Measurements from ENCODE around the gene PACSIN2.
"Not testable (repeated sequence)": the region's sequence is repeated elsewhere in the genome, so short reads cannot be mapped to it uniquely, and the experiment has no call there.

Gene PACSIN2

GRCh38 chr22:43038325-43038724, 23.4 kb upstream of the PACSIN2 start:
- DNase-seq, result no peak

GRCh38 chr22:43036282-43036829, 21.4 kb upstream of the PACSIN2 start:
- no peak for DNase-seq
- no peak overlapping the region for H3K4me3 ChIP-seq (ENCODE audit: insufficient read depth, low read depth, low read length, poor library complexity, severe bottlenecking)
- H3K4me1 ChIP-seq (ENCODE audit: control insufficient read depth, insufficient read depth, low read length, poor library complexity, severe bottlenecking), result no peaks in the 10 kb centered on the region
- H3K27ac ChIP-seq (ENCODE audit: insufficient read depth, low read length, poor library complexity, severe bottlenecking), result no peak overlapping the region
- no peaks in the 10 kb centered on the region for H3K36me3 ChIP-seq (ENCODE audit: control insufficient read depth, insufficient read depth, low read length)
- H3K27me3 ChIP-seq (replicated peaks; ENCODE audit: control insufficient read depth, insufficient read depth, low read length, poor library complexity, severe bottlenecking), result no peaks in the 10 kb centered on the region
- H3K9me3 ChIP-seq (ENCODE audit: control insufficient read depth, low read length), result no peaks in the 10 kb centered on the region

More at GRCh38 chr22:43038325-43038724, 23.4 kb upstream of the PACSIN2 start:
- no peak overlapping the region for H3K27ac ChIP-seq (ENCODE audit: insufficient read depth, low read length, poor library complexity, severe bottlenecking)
- no peaks in the 10 kb centered on the region for H3K27me3 ChIP-seq (replicated peaks; ENCODE audit: control insufficient read depth, insufficient read depth, low read length, poor library complexity, severe bottlenecking)
- no peaks in the 10 kb centered on the region for H3K36me3 ChIP-seq (ENCODE audit: control insufficient read depth, insufficient read depth, low read length)
- no peaks in the 10 kb centered on the region for H3K9me3 ChIP-seq (ENCODE audit: control insufficient read depth, low read length)
- H3K4me1 ChIP-seq (ENCODE audit: control insufficient read depth, insufficient read depth, low read length, poor library complexity, severe bottlenecking), result no peaks in the 10 kb centered on the region
- no peak overlapping the region for H3K4me3 ChIP-seq (ENCODE audit: insufficient read depth, low read depth, low read length, poor library complexity, severe bottlenecking)

- Histone ChIP-seq H3K4me1 (ENCODE audit: control insufficient read depth, insufficient read depth, low read length, poor library complexity, severe bottlenecking) (no peaks in the 10 kb centered on the region), H3K9me3 (ENCODE audit: control insufficient read depth, low read length) (no peaks in the 10 kb centered on the region), H3K4me3 (ENCODE audit: insufficient read depth, low read depth, low read length, poor library complexity, severe bottlenecking) (no peak overlapping the region), H3K27ac (ENCODE audit: insufficient read depth, low read length, poor library complexity, severe bottlenecking) (no peak overlapping the region), H3K36me3 (ENCODE audit: control insufficient read depth, insufficient read depth, low read length) (no peaks in the 10 kb centered on the region), H3K27me3 (replicated peaks; ENCODE audit: control insufficient read depth, insufficient read depth, low read length, poor library complexity, severe bottlenecking) (no peaks in the 10 kb centered on the region)
- no peak for DNase-seq
These were observed 20.3 kb upstream of the PACSIN2 start for GRCh38 chr22:43035250-43035649.

GRCh38 chr22:43031617-43032016, 16.7 kb upstream of the PACSIN2 start:
- Histone ChIP-seq H3K4me3 (ENCODE audit: insufficient read depth, low read depth, low read length, poor library complexity, severe bottlenecking) (no peak overlapping the region), H3K27me3 (replicated peaks; ENCODE audit: control insufficient read depth, insufficient read depth, low read length, poor library complexity, severe bottlenecking) (no peaks in the 10 kb centered on the region), H3K4me1 (ENCODE audit: control insufficient read depth, insufficient read depth, low read length, poor library complexity, severe bottlenecking) (no peaks in the 10 kb centered on the region), H3K27ac (ENCODE audit: insufficient read depth, low read length, poor library complexity, severe bottlenecking) (no peak overlapping the region), H3K36me3 (ENCODE audit: control insufficient read depth, insufficient read depth, low read length) (no peaks in the 10 kb centered on the region), H3K9me3 (ENCODE audit: control insufficient read depth, low read length) (no peaks in the 10 kb centered on the region)
- DNase-seq, result no peak

GRCh38 chr22:43018615-43019014, 3.7 kb upstream of the PACSIN2 start:
- DNase-seq, result no peak
- H3K27ac ChIP-seq (ENCODE audit: insufficient read depth, low read length, poor library complexity, severe bottlenecking), result no peak overlapping the region
- H3K27me3 ChIP-seq (replicated peaks; ENCODE audit: control insufficient read depth, insufficient read depth, low read length, poor library complexity, severe bottlenecking), result no peaks in the 10 kb centered on the region
- H3K36me3 ChIP-seq (ENCODE audit: control insufficient read depth, insufficient read depth, low read length), result no peaks in the 10 kb centered on the region
- H3K4me3 ChIP-seq (ENCODE audit: insufficient read depth, low read depth, low read length, poor library complexity, severe bottlenecking), result no peak overlapping the region
- no peaks in the 10 kb centered on the region for H3K9me3 ChIP-seq (ENCODE audit: control insufficient read depth, low read length)
- peaks cover 4% of the 10 kb centered on the region for H3K4me1 ChIP-seq (ENCODE audit: control insufficient read depth, insufficient read depth, low read length, poor library complexity, severe bottlenecking)

GRCh38 chr22:43017525-43018460, 2.8 kb upstream of the PACSIN2 start:
- peaks cover 11% of the 10 kb centered on the region for H3K4me1 ChIP-seq (ENCODE audit: control insufficient read depth, insufficient read depth, low read length, poor library complexity, severe bottlenecking)
- no peak overlapping the region for H3K27ac ChIP-seq (ENCODE audit: insufficient read depth, low read length, poor library complexity, severe bottlenecking)
- H3K36me3 ChIP-seq (ENCODE audit: control insufficient read depth, insufficient read depth, low read length), result no peaks in the 10 kb centered on the region
- no peak overlapping the region for H3K4me3 ChIP-seq (ENCODE audit: insufficient read depth, low read depth, low read length, poor library complexity, severe bottlenecking)
- no peak for DNase-seq
- no peaks in the 10 kb centered on the region for H3K27me3 ChIP-seq (replicated peaks; ENCODE audit: control insufficient read depth, insufficient read depth, low read length, poor library complexity, severe bottlenecking)
- H3K9me3 ChIP-seq (ENCODE audit: control insufficient read depth, low read length), result no peaks in the 10 kb centered on the region

- not testable (repeated sequence) for H3K4me3 ChIP-seq (ENCODE audit: insufficient read depth, low read depth, low read length, poor library complexity, severe bottlenecking); DNase-seq; H3K36me3 ChIP-seq (ENCODE audit: control insufficient read depth, insufficient read depth, low read length); H3K27me3 ChIP-seq (replicated peaks; ENCODE audit: control insufficient read depth, insufficient read depth, low read length, poor library complexity, severe bottlenecking); H3K27ac ChIP-seq (ENCODE audit: insufficient read depth, low read length, poor library complexity, severe bottlenecking); H3K9me3 ChIP-seq (ENCODE audit: control insufficient read depth, low read length)
- peaks cover 11% of the 10 kb centered on the region for H3K4me1 ChIP-seq (ENCODE audit: control insufficient read depth, insufficient read depth, low read length, poor library complexity, severe bottlenecking)
These were observed 1.2 kb upstream of the PACSIN2 start for GRCh38 chr22:43016150-43016549.

- Histone ChIP-seq H3K27ac (ENCODE audit: insufficient read depth, low read length, poor library complexity, severe bottlenecking) (peak overlapping the region; percentile 83), H3K36me3 (ENCODE audit: control insufficient read depth, insufficient read depth, low read length) (no peaks in the 10 kb centered on the region), H3K27me3 (replicated peaks; ENCODE audit: control insufficient read depth, insufficient read depth, low read length, poor library complexity, severe bottlenecking) (no peaks in the 10 kb centered on the region), H3K4me3 (ENCODE audit: insufficient read depth, low read depth, low read length, poor library complexity, severe bottlenecking) (peak overlapping the region; percentile 80), H3K4me1 (ENCODE audit: control insufficient read depth, insufficient read depth, low read length, poor library complexity, severe bottlenecking) (peaks cover 11% of the 10 kb centered on the region), H3K9me3 (ENCODE audit: control insufficient read depth, low read length) (no peaks in the 10 kb centered on the region)
- DNase-seq, result no peak
These were observed 711 bp upstream of the PACSIN2 start for GRCh38 chr22:43015677-43016042.

GRCh38 chr22:43014316-43014868, 557 bp downstream of the PACSIN2 start:
- H3K36me3 ChIP-seq (ENCODE audit: control insufficient read depth, insufficient read depth, low read length), result no peaks in the 10 kb centered on the region
- no peaks in the 10 kb centered on the region for H3K27me3 ChIP-seq (replicated peaks; ENCODE audit: control insufficient read depth, insufficient read depth, low read length, poor library complexity, severe bottlenecking)
- no peaks in the 10 kb centered on the region for H3K9me3 ChIP-seq (ENCODE audit: control insufficient read depth, low read length)
- H3K4me3 ChIP-seq (ENCODE audit: insufficient read depth, low read depth, low read length, poor library complexity, severe bottlenecking), result peak overlapping the region; percentile 80
- peaks cover 11% of the 10 kb centered on the region for H3K4me1 ChIP-seq (ENCODE audit: control insufficient read depth, insufficient read depth, low read length, poor library complexity, severe bottlenecking)
- H3K27ac ChIP-seq (ENCODE audit: insufficient read depth, low read length, poor library complexity, severe bottlenecking), result peak overlapping the region; percentile 83
- DNase-seq, result peak in 2 of 3 donors; percentile 39 to 43

Data from effector memory CD4-positive, alpha-beta T cell (primary cell).